Activated CD8-positive, alpha-beta memory T cell treated with anti-CD3 and anti-CD28 coated beads for 4 hours (primary cell): ENCODE results near the gene PIGX.
"Not testable (repeated sequence)": the region's sequence is repeated elsewhere in the genome, so short reads cannot be mapped to it uniquely, and the experiment has no call there.

Experiments
- DNase-seq, 2 donors: peaks; one replicate each; pipeline ENCODE4 v3.0.0-alpha.2; 2020; ENCODE audit warnings: low read depth in 2 of 2

The PIGX gene

DNA sequence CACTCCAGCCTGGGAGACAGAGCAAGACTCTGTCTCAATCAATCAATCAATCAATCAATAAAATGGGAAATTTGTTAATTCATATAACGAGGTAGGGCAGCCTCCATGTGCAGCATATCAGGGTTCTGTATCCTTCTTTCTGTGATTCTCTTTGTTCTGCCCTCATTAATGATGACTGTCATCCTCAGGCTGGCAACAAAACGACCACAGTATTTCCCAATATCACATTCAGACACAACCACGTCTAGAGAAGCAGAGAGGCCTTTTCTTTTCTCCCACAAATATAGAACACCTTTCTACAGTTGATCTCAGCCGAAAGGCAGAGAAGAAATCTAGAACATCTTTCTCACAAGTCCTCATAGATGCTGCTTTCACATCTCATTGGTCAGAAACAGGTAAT lies 11.4 kb upstream of the PIGX start:
- DNase-seq: no peak

GRCh38 chr3:196706327-196706726 lies 5.8 kb upstream of the PIGX start:
- no peak for DNase-seq

DNA sequence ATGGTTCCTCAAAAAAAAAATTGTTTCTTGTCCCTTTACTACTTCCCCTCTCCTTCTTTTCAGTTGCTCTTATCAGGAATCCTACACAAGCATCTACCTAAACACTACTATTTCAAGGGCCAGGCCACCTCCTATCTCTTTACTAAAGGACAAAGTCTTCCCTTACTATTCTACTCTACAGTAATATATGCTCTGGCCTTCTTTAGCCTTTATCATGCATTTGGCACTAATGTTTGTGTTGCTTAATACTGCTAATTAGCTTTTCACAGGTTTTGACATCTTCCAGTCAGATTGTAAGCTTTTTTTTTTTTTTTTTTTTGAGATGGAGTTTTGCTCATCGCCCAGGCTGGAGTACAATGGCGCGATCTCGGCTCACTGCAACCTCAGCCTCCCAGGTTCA lies 5.4 kb upstream of the PIGX start:
- no peak for DNase-seq

- DNase-seq: no peak
Observed at GRCh38 chr3:196707566-196707965, 4.6 kb upstream of the PIGX start.

- DNase-seq: no peak
Observed at GRCh38 chr3:196708467-196708866, 3.7 kb upstream of the PIGX start.

- peak; percentile 32 to 37 for DNase-seq
Observed at GRCh38 chr3:196712514-196713413, 587 bp downstream of the PIGX start.

- not testable (repeated sequence) for DNase-seq
Observed at GRCh38 chr3:196717162-196717561, 5.0 kb downstream of the PIGX start.

- DNase-seq: no peak
Observed at GRCh38 chr3:196721097-196721496, 8.9 kb downstream of the PIGX start.

- no peak for DNase-seq
Observed at GRCh38 chr3:196726788-196727675, 14.9 kb downstream of the PIGX start.

DNA sequence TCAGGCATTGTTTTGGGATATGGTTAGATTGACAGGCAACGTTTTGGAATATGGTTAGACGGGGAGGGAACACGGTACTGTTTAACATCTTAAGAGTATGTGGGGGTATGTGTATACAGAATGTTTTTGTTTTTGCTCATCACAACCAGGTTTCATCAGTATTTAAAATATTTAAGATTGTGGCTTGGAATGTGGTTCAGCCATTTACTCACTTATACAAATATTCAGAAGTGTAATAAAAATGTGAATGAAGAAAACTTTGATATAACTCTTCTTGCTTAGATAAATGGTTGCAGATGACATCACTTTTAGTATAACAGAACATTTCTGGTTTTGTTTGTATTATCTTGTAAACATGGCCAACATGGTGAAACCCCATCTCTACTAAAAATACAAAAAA lies 23.6 kb downstream of the PIGX start:
- no peak for DNase-seq

GRCh38 chr3:196736670-196737374 lies 24.6 kb downstream of the PIGX start:
- DNase-seq: no peak

DNA sequence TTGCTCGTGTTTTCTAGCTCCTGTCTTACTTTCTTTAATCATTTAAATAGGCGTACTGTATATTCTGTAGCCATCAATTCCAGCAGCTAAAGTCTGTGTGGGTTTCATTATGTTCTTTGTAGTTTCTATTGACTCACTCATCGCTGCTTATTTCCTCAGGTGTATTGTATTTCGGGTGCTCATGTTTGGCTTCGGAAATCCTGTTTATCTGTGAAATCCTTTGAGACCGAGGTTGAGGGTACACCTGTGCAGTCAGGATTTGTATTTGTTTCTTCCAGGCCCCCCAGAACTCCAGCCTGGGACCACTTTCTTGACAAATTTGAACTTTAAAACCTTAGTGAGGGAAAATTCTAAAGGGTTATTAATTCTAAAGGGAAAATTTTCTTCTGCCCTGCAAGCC lies 25.5 kb downstream of the PIGX start:
- DNase-seq: no peak

DNA sequence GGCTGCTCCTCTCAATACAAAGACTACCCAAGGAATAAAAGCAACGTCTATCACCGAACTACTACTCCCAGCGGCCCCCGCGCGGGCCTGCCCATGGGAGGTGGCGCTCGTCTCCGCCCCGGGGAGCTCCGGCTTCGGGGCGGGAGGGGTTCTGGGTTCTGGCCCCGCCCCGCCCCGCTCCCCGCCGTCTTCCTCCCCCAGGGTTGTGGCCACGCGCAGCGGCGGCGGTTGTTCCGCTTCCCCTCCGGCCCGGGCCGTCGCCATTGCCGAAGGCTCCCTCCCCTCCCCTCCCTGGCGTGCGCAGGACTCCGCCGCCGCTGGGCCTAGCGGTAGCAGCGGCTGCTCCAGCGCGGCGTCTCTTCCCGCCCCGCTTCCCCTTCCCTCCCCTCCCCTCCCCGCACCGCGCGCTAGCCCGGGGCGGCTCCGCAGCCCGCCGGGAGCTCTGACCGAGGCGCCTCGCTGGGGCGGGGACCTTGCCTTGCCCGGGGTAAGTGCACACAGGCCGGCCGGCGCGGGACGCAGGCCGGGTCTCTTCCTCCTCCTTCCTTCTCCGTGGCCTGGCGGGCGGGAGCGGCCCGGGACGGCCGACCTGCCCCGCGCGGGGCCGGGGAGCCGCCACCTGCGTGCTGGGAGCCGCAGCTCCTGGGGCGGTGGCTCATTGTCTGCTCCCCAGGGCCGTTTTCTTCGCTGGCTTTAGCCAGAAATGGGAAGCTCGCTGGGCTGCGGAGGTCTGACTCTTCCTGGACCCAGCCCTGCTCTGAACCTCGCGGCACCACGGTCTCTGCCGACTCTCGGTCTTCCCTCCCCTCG lies 27.7 kb downstream of the PIGX start, which contains the start of gene PAK2:
Gene PAK2 (plus strand): TSS at position 187 of the 810 bp plus-strand sequence. CDS start 42,790 bp downstream, outside the sequence.
- peak; percentile 80 to 84 for DNase-seq

DNA sequence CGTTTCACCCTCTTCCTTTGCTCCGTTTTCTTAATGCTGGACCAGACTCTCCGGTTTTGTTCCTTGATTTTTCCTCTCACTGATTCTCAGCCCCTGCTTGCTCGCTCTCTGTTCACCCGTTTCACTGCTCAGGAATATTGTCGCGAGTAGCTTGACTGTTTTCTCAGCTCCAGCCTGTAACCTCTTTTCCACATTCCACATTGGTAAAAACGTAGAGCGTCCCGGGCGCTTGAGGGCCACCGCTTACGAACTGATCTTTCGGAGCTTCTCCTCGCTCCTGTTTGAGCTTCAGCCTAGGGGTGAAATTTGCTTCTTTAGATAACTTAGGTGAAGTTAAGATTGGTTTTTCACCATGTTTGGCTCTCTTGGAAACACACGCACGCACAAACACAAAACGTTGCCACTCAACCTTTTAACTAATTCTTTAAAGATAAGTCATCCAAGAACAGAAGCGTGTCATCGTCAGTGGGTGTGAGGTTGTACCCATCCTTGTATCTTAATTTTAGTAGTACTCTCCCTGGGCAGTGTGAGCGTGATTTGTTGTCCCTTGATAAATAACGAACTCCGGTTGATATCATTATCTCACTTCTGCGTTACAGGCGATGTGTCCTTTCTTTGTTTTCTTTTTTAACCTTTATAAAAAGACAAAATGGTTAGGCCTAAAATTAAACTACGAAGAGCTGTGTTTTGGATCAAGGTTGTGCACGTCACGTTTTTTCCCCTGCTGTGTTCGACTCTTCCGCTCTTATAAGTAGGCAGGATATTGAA lies 28.5 kb downstream of the PIGX start:
- peak in 1 of 2 donors; percentile 35 for DNase-seq

- DNase-seq: no peak
Observed at GRCh38 chr3:196741249-196741889, 29.2 kb downstream of the PIGX start.

DNA sequence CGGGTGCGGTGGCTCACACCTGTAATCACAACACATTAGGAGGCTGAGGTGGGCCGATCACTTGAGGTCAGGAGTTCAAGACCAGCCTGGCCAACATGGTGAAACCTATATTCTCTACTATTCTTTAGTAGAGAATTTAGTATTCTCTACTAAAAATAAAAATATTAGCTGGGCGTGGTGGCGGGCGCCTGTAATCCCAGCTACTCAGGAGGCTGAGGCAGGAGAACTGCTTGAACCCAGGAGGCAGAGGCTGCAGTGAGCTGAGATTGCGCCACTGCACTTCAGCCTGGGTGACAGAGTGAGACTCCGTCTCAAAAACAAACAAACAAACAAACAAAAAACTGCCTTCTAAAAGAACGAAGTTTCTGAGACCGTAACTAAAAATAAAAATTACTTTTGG lies 31.4 kb downstream of the PIGX start:
- DNase-seq: not testable (repeated sequence)

- no peak for DNase-seq
Observed at GRCh38 chr3:196749125-196749524, 36.9 kb downstream of the PIGX start.

DNA sequence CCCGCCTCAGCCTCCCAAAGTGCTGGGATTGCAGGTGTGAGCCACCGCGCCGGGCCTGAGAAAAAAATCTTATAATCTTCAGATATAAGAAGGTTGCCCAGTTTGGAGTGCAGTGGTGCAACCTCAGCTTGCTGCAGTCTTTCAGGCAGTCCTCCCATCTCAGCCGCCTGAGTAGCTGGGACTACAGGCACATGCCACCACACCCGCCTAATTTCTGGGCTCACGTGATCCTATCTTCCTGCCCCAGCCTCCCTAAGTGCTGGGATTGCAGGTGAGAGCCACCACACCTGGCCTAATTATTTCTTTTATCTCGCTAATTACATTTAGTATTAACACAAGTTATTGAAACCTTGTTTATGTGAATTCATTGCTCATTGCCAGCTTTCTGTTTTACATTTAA lies 41.0 kb downstream of the PIGX start:
- DNase-seq: no peak

- no peak for DNase-seq
Observed at GRCh38 chr3:196754091-196754981, 42.2 kb downstream of the PIGX start.
